Bronchial epithelial cell (primary cell): ENCODE data around the gene ZCCHC24. TPM values are rescaled to one million over a fixed set of nuclear protein-coding genes. Genes with fewer than 3 reads are reported as not detected.

Experiments used
- DNase-seq: peaks from one replicate; pipeline ENCODE4 v3.0.0-alpha.2; 2010; ENCODE audit warnings: low read depth
- FAIRE-seq: peaks from 2 replicates; lab custom pipeline; 2011; peaks lifted over from hg19 to GRCh38; lab: Jason Lieb, UNC
- H3K27me3 ChIP-seq: 2 replicates; pipeline ENCODE4 v1.5.1; 2011; ENCODE audit warnings: low read length; ENCODE audit not compliant: control insufficient read depth, insufficient read depth
- H3K36me3 ChIP-seq: 2 replicates; pipeline ENCODE4 v1.5.1; 2011; ENCODE audit warnings: low read length; ENCODE audit not compliant: control insufficient read depth, insufficient read depth
- H3K4me3 ChIP-seq: 2 replicates; pipeline ENCODE4 v1.5.1; 2011; ENCODE audit warnings: mild to moderate bottlenecking, low read depth, low read length, control low read depth
- CTCF ChIP-seq: IDR thresholded peaks from 2 replicates; pipeline ENCODE4 v1.5.1; 2011; ENCODE audit warnings: mild to moderate bottlenecking, moderate library complexity, low read length, control low read depth, inconsistent platforms; ENCODE audit not compliant: insufficient read depth, severe bottlenecking
- total RNA-seq: library from RNA; depleted of rRNA; stranded (reverse); fragments of >200 nt; gene quantifications from 2 replicates; pipeline ENCODE4 v1.2.1, GENCODE V29; 2014

ZCCHC24 gene
- total RNA-seq, 1 donor from 2014 or later: 0.53 TPM

GRCh38 chr10:79397575-79398303 is 47.7 kb downstream of the ZCCHC24 start:
- Histone ChIP-seq H3K27me3 (no peaks in the 10 kb centered on the region), H3K4me3 (no peak overlapping the region), H3K36me3 (no peaks in the 10 kb centered on the region)
- FAIRE-seq (no peak), DNase-seq (no peak)
- TF ChIP-seq CTCF: no peak

GRCh38 chr10:79397051-79397450 is 48.4 kb downstream of the ZCCHC24 start:
- no peak for TF ChIP-seq CTCF
- H3K4me3 ChIP-seq: no peak overlapping the region
- no peaks in the 10 kb centered on the region for H3K27me3 ChIP-seq
- DNase-seq: no peak
- no peak for FAIRE-seq
- no peaks in the 10 kb centered on the region for H3K36me3 ChIP-seq

GRCh38 chr10:79396520-79396919 is 48.9 kb downstream of the ZCCHC24 start:
- Histone ChIP-seq H3K27me3 (no peaks in the 10 kb centered on the region), H3K36me3 (no peaks in the 10 kb centered on the region), H3K4me3 (no peak overlapping the region)
- FAIRE-seq (no peak), DNase-seq (no peak)
- no peak for TF ChIP-seq CTCF

- no peak overlapping the region for H3K4me3 ChIP-seq
- no peak for DNase-seq
- no peak for TF ChIP-seq CTCF
- no peaks in the 10 kb centered on the region for H3K27me3 ChIP-seq
- no peaks in the 10 kb centered on the region for H3K36me3 ChIP-seq
- no peak for FAIRE-seq
Observed at GRCh38 chr10:79394664-79395063, 50.8 kb downstream of the ZCCHC24 start.

- no peak overlapping the region for H3K4me3 ChIP-seq
- no peaks in the 10 kb centered on the region for H3K36me3 ChIP-seq
- DNase-seq (no peak), FAIRE-seq (no peak)
- TF ChIP-seq CTCF: no peak
- no peaks in the 10 kb centered on the region for H3K27me3 ChIP-seq
Observed at GRCh38 chr10:79393924-79394610, 51.4 kb downstream of the ZCCHC24 start.
